HuH-7 (cell line): Measurements from ENCODE around the gene TMEM74B.
"Not testable (repeated sequence)": the region's sequence is repeated elsewhere in the genome, so short reads cannot be mapped to it uniquely, and the experiment has no call there.

Experiments used
- DNase-seq: peaks from one replicate; pipeline ENCODE4 v3.0.0; 2011; ENCODE audit warnings: low spot score

Gene TMEM74B

DNA sequence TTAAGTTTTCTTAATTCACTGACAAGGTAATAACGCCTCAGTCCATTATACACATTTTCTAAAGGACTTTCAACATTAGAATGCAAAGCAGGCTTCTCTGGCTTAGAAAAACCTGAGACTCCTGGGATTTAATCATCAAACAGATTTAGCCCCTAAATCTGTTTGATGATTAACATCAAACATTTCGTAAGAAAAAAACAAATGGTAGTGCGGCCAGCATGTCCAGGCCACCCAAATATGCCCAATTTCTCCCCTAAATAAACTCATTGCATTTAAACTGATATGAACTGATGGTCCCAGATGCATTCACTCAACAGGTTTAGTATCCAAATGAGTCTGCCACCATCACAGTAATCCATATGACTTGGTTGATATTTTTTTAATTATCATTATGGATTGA, 6.2 kb downstream of the TMEM74B start:
- DNase-seq: no peak

DNA sequence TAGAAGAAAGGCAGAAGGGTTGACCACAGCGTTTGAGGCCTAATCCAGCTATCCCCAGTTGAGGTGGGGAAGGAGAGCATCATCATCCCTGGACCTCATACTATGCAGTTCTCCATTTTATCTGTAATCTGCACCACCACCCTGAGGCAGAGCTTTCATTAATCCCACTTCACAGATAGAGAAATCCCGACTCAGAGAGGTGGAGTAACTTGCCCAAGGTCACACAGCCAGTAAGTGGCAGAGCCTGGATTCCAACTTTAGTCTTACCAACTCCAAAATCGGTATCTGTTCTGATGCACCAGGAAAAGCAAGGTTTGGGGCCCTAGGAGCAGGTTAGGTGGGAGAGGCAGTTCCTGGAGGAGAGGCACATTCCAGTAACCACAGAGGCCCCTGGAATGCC, 6.7 kb downstream of the TMEM74B start:
- no peak for DNase-seq

DNA sequence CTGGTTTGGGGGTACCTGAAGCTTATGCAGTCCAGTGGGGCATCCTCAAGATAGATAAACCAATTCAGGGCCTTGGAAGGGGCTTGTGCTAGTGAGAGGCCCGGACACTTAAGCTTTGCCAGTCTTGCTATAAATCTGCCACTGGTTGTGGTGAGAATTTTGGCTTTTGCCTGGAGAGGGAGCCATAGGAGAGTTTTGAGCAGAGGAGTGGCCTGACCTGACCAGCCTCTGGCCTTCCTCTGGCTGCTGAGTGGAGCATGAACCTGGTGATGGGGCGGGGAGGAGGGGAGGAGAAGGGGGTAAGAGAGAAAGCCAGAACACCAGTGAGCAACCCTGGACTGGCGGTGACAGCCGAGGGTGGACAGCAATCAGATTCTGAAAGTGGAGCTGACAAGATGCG, 7.1 kb downstream of the TMEM74B start:
- DNase-seq: peak; percentile 69

DNA sequence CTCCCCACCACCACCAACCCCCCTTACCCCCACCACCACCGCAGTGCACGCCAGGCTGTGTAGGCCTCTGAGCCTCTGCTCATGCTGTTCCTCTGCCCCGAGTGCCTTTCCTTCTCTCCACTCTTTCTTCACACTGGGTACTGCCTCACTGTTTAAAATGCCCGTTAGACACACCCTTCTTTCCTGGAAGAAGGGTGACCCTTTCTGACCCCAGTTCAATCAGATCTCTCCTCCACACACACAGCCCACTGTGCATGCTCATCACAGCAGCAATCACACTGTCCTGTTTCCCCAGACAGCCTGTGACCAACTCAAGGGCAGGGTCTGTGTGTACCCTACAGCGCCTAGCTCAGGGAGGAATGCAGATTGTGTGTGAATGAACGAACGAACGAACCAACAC, 10.0 kb downstream of the TMEM74B start:
- no peak for DNase-seq

DNA sequence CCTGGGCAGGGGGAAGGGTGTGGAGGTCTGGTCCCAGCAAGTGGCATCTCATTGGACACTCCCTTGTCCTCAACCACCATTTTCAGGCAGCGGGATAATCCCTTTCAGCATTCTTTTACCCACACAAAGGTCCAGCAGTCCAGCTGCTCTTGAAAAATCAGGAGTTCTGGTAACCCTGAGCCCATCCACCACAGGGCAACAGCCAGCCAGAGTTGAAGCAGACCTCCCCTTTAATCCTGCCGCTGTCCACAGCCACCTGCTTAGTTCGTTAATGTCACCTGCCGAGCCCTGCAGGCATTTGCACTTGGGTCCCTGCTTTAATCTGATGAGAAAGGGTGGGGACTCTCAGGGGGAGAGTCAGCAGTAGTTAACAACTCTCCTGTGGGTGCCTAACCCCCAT, 11.1 kb downstream of the TMEM74B start:
- DNase-seq: no peak

DNA sequence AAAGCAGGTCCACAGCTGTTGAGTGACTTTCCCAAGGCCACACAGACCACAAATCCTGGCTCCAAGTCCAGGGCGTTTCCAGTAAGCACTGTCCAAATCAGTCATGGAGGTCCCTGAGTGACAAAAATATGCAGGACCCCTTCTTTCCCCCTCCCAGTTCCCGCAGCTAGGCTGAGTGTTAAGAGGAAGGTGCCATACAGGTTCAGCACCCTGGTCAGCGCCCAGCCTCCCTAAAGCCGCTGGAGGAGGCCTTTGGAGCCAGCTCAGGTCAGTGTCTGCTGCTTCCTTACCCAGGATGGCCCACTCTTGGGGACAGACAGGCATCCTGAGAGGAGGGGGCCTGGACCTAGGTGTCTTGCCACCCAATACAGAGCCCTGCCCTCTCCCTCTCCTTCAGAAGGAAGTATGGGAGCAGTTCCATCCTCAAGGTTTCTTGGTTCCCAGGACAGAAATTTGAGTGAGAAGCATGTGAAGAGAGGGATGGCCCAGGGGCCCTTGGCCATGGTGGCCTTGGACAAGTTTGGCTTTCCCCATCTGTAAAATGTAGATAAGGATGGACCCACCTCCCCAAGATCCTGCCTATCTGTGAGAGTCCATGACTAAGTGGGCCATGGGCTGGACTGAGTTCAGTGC, 13.2 kb downstream of the TMEM74B start:
- DNase-seq: peak; percentile 67

DNA sequence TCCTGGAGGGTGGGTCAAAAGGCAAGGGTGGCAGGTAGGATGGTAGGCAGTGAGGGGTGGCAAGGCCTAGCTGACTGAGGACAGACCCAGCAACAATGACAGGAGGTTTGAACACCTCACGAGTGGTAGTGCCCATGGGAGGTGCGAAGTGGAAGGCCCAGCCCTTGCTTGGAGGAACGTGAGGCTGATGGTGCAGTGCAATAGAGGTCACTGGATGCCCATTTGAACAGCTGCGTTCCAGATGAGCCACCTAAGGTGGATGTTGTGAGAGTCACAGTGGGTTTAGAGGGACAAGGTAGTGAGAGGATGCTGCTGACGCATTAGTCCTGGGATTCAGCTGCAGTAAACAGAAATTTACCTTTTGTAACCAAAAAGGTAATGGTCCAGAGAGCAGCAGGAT, 15.6 kb downstream of the TMEM74B start:
- no peak for DNase-seq

DNA sequence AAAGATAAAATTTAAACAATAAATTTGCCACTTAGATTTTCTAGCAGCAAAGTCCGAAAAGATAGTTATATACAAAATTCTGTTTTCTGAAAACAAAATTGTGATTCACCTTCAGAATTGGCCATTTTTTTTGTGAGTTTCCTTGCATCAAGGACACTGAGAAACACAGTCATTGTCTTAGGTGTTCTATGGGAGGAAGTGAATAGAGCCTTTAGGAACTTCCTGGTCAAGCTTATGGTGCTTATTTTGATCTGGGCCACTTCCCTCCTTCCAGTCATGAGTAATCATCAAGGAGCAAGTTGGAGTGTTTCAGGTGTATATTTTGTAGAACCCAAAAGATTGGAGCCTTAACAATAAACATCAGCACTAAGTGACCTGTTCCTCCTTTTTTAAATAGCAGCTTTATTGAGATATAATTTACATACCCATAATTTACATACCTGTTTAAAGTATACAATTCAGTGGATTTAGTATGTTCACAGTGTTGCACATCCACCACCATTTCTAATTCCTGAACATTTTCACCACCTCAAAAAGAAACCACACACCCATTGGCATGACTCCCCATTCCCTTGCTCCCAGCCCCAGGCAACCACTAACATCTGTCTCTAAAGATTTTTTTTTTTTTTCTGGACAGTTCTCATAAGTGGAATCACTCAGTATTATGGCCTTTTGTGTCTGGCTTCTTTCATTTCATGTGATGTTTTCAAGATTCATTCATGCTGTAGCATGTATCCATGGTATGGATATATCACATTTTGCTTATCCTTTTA, 17.6 kb downstream of the TMEM74B start:
- no peak for DNase-seq

DNA sequence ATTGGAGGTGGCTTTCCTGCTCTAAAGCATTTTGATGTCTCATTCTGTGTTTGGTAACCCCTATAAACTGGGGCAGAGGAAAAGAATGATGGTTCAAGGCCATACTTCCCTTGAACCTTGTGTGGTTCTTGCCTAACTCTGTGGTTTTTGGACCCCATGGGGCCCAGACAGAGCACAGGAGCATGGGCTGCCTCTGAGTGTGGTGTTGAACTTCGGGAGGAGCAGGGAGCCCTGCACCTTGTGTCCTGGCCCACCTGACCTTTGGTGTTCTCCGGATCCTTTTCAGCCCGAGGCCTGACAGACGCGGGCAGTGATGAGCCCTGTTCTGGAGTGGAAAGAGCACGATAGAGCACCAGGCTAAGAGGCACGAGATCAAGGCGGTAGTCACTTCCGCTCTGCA, 18.8 kb downstream of the TMEM74B start:
- no peak for DNase-seq

DNA sequence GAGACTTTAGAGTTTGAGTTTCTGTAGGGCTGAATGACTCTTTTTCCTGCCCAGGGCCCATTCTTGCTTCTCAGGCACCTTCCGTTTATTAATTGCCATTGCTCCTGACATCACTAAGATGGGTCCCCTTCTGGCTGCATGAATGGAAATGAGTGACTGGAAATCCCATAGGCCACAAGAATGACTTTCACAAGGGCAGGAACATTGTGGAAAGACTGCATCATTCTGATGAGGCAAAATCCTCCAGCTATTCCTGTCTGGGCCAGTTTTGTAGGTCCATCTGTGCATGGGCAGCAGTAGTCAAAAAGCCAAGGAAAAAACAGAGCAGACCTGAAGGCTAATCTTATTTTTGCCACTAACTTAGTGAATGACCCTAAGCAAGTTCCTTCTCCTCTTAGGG, 19.3 kb downstream of the TMEM74B start:
- DNase-seq: no peak

DNA sequence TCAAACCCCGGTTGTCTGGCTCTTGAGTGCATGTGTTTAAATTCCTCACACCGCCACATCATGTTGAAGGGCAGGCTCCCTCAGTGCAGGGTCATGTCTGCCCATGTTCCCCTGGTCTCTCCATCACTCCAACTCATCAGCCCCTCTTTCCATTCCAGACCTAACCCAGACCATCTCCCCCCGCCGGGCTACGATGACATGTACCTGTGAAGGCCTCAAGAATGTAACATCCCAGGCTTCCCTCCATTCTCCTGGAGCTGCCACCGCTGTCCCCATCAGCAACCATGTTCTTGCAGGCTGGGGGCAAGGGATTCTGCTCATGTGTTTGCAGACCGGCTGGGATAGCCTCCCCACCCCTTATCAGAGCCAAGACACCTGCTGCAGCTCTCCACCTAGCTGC, 19.9 kb downstream of the TMEM74B start:
- no peak for DNase-seq

DNA sequence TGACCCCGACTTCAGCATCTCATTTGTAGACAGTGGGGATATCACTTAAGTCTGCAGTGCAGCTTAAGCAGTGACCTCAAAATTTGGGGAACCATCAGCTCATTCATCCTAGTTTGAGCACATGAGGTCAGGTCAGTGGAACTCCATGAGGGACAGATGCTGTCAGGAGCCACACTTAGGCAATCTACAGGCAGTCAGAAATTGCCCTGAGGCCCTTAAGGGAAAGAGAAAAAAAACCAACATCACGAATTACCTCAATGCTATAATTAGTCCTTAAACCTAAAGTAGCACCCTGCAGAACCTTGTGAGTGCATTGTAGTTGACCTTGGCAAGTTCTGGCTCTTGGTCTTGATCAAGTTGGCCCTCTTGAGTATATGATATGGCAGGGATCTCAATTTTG, 21.1 kb downstream of the TMEM74B start:
- no peak for DNase-seq

DNA sequence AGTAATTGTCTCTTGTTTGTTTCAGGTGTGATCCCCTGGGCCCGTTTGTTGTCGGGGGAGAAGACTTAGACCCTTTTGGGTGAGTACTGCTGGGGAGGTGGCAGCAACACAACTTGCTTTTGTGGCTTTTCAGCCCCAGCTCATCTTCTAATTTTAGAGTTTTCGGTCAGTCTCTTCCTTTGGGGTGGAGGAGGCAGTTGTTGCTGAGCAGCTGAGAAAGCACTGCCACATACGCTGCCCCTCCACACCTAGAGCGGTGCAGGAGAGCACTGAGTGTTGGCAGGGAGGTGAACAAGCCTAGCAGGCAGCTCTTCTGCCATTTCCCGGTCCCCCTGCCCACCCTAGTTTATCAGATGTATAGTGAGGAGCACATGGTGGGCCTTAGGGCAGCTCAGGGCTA, 21.7 kb downstream of the TMEM74B start:
- DNase-seq: no peak

DNA sequence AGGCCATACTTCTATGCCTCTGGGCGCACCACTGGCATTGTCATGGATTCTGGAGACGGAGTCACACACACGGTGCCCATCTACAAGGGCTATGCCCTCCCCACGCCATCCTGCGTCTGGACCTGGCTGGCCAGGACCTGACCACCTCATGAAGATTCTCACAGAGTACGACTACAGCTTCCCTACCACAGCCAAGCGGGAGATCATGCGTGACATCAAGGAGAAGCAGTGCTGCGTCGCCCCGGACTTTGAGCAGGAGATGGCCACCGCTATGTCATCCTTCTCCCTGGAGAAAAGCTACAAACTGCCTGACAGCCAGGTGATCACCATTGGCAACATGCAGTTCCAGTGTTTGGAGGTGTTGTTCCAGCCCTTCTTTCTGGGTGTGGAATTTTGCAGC, 23.8 kb downstream of the TMEM74B start:
- DNase-seq: no peak

DNA sequence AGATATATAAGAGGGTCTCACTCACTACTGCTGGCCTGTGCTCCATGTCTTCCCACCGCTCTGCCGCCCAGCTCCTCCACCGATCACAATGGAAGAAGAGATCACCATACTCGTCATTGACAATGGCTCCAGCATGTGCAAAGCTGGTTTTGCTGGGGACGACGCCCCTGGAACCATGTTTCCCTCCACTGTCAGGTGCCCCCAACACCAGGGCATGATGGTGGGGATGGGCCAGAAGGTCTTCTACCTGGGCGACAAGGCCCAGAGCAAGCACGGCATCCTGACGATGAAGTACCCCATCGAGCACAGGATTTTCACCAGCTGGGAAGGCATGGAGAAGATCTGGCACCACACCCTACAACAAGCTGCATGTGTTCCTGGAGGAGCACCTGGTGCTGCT, 24.3 kb downstream of the TMEM74B start:
- no peak for DNase-seq

DNA sequence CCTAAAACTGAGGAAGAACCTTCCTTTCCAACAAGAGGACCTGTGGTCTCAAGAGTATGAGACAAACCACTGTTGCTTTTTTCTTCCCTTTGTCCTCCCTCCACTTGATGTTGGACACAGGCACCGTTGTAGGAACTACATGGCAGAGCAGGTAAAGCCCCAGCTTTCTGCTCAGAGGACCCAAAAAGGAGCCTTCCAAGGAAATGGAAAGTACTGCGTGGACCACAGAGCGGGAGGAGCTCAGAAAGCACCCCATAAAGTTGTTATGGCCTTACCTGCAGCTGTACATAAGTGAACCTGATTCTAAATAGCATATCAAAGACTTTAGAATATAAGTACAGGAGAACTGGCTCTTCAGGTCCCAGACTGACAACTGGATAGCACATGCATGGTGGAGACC, 29.4 kb downstream of the TMEM74B start:
- DNase-seq: no peak

DNA sequence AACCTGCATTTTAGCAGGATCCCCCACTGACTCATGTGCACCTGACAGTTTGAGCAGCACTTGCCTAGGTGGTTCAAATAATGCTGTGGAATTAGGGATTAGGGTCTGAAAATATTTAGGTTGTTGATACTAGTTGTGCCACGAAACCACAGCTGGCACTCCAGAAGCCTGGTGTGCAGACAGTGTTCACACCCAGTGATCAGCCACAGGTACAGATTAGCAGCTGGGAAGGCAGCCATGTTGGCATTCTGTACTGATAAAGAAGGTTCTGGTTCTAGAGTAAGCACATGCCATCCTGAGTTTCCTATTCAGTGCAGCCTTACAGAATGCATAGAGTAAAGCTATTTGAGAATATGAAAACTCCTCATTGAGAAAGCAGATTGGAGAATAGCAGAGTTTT, 30.1 kb downstream of the TMEM74B start:
- DNase-seq: no peak

DNA sequence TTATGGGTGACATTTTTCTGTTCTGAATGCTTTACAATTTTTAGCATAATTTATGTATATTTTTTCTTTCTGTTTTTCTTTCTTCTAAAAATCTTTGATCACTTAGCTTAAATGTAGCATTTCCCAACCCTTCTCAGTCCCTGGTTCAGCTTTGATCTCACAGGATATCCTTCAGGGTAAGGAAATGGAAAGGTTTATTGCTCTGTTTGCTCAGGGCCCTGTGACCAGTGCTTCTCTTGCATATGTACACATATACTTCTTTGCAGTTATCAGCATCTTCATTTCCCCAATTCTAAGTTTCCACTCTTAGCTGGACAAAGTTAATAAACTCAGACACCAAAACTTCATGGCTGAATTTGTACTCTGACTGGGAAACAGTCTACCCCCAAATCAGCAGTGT, 30.6 kb downstream of the TMEM74B start:
- DNase-seq: no peak

DNA sequence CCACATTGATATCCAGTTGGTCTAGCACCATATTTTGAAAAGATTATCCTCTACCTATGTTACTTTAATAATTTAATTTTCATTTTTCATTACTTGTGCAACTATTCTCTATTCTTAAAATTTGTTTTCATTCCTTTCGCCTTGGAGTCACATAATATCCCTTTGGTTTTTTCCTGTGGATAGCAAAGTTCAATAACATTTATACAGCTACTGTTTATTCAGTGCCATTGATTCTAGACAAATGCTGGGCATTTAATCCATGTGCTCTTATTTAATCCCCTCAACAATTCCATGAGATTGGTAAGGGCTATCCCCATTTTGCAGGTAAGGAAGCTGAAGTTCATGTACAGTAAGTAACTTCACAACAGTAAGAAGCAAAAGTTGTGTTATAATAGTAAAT, 33.8 kb downstream of the TMEM74B start:
- no peak for DNase-seq

DNA sequence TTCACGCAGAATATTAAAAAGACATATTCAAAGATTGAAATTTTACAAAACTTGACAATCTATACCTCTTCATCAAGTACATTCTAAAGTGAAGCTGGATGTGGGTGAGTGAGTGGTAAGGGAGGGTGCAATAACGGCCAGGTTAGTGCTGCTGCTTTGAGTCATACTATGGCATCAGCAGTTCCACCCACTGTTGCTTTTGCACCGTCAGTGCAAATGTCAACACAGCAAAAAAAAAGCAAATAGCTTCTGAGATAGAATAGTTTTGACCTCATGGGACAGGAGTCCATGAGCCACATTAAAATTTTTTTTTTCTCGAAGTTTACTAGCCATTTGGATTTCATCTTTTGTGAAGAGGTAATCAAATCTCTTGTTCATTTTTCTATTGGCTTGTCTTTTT, 34.6 kb downstream of the TMEM74B start:
- peak; percentile 36 for DNase-seq

DNA sequence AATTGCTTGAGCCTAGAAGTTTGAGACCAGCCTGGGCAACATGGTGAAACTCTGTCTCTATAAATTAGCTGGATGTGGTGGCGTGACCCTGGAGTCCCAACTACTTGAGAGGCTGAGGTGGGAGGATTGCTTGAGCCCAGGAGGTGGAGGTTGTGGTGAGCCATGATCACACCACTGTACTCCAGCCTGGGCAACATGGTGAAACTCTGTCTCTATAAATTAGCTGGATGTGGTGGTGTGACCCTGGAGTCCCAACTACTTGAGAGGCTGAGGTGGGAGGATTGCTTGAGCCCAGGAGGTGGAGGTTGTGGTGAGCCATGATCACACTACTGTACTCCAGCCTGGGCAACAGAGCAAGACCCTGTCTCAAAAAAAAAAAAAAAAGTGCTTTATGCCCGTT, 35.0 kb downstream of the TMEM74B start:
- DNase-seq: not testable (repeated sequence)

DNA sequence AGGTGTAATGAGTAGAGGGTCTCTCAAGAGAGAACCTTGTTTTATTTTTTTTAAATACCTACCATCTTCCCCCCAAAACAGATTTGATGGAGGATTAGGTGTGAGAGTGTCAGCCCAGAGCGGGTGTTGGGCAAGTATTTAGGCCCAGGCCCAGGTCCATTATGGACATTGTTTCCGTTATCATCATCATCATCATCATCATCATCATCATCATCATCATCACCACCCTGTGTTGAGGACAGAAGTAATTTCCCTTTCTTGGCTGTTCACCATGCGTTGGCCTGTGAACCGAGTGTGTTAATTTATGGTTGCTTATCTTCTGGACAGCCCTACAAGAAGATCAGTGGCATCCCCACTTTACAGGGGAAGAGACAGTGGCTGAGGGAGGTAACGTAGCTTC, 37.8 kb downstream of the TMEM74B start:
- no peak for DNase-seq

DNA sequence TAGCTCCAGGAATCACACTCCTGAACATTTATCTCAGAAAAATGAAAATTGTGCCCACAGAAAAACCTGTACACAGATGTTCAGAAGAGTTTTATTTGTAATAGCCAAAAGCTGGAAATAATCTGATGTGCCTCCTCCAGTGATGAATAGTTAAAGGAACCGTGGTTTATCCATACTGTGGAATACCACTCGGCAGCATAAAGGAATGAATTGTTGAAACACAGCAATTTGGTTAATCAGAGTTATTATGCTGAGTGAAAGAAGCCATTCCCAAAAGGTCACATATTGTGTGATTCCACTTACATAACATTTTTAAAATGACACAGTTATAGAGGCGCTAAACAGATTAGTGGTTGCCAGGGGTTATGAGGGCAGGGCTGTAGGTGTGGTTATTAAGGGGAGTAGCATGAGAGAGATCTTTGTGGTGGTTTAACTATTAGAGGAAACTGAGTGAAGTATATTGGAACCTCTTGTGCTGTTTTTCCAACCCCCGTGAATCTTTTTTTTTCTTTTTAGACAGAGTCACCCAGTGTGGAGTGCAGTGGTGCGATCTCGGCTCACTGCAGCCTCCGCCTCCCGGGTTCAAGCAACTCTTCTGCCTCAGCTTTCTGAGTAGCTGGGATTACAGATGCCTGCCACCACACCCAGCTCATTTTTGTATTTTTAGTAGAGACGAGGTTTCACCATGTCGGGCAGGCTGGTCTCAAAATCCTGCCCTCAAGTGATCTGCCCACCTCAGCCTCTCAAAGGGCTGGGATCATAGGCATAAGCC, 40.2 kb downstream of the TMEM74B start:
- DNase-seq: no peak
